Measurements from ENCODE around the gene GCK.
"Not testable (repeated sequence)": the region's sequence is repeated elsewhere in the genome, so short reads cannot be mapped to it uniquely, and the experiment has no call there.

Gene GCK

GRCh38 chr7:44128721-44129582 is 60.3 kb downstream of the GCK start:
- peaks cover 7% of the 10 kb centered on the region for H3F3A ChIP-seq (ENCODE audit: insufficient read depth)
- no peaks in the 10 kb centered on the region for H3K9me3 ChIP-seq (ENCODE audit: insufficient read depth, low read length)
- H3K27me3 ChIP-seq (ENCODE audit: low read length): no peaks in the 10 kb centered on the region
- no peak overlapping the region for H3K9ac ChIP-seq (ENCODE audit: low read length)
- H3K9me2 ChIP-seq (replicated peaks; ENCODE audit: insufficient read depth, low read length): no peaks in the 10 kb centered on the region
- no peak for TF ChIP-seq CTCF (IDR thresholded peaks at IDR 0.05; ENCODE audit: insufficient read depth, low read length, poor library complexity, severe bottlenecking)
- TF ChIP-seq EZH2phosphoT487 (conservative IDR thresholded peaks at IDR 0.05; ENCODE audit: low read length): no peak
- no peak overlapping the region for H3K4me2 ChIP-seq (ENCODE audit: low read depth, low read length, poor library complexity, severe bottlenecking)
- no peaks in the 10 kb centered on the region for H4K20me1 ChIP-seq (ENCODE audit: low read depth, low read length)
- no peaks in the 10 kb centered on the region for H3K36me3 ChIP-seq (ENCODE audit: low read length)
- H3K27ac ChIP-seq (ENCODE audit: low read depth, low read length): no peak overlapping the region
- no peaks in the 10 kb centered on the region for H3K79me2 ChIP-seq (ENCODE audit: insufficient read depth, low read length)
- H3K4me3 ChIP-seq (ENCODE audit: insufficient read depth, low read length, poor library complexity, severe bottlenecking): no peak overlapping the region
- no peak overlapping the region for H2AFZ ChIP-seq (ENCODE audit: low read depth, low read length, severe bottlenecking)

GRCh38 chr7:44127161-44127560 is 62.1 kb downstream of the GCK start:
- Histone ChIP-seq H3K4me3 (ENCODE audit: insufficient read depth, low read length, poor library complexity, severe bottlenecking) (no peak overlapping the region), H2AFZ (ENCODE audit: low read depth, low read length, severe bottlenecking) (no peak overlapping the region), H4K20me1 (ENCODE audit: low read depth, low read length) (no peaks in the 10 kb centered on the region), H3K4me2 (ENCODE audit: low read depth, low read length, poor library complexity, severe bottlenecking) (no peak overlapping the region), H3K79me2 (ENCODE audit: insufficient read depth, low read length) (peaks cover 10% of the 10 kb centered on the region), H3K9me2 (replicated peaks; ENCODE audit: insufficient read depth, low read length) (no peaks in the 10 kb centered on the region), H3K36me3 (ENCODE audit: low read length) (no peaks in the 10 kb centered on the region), H3K27ac (ENCODE audit: low read depth, low read length) (no peak overlapping the region), H3F3A (ENCODE audit: insufficient read depth) (peaks cover 7% of the 10 kb centered on the region), H3K27me3 (ENCODE audit: low read length) (no peaks in the 10 kb centered on the region), H3K9ac (ENCODE audit: low read length) (no peak overlapping the region), H3K9me3 (ENCODE audit: insufficient read depth, low read length) (no peaks in the 10 kb centered on the region)
- TF ChIP-seq CTCF (IDR thresholded peaks at IDR 0.05; ENCODE audit: insufficient read depth, low read length, poor library complexity, severe bottlenecking): no peak
- no peak for TF ChIP-seq EZH2phosphoT487 (conservative IDR thresholded peaks at IDR 0.05; ENCODE audit: low read length)

- H3K27me3 ChIP-seq (ENCODE audit: low read length); H2AFZ ChIP-seq (ENCODE audit: low read depth, low read length, severe bottlenecking); H4K20me1 ChIP-seq (ENCODE audit: low read depth, low read length); H3K4me2 ChIP-seq (ENCODE audit: low read depth, low read length, poor library complexity, severe bottlenecking); H3K9me3 ChIP-seq (ENCODE audit: insufficient read depth, low read length); H3F3A ChIP-seq (ENCODE audit: insufficient read depth); H3K36me3 ChIP-seq (ENCODE audit: low read length); H3K4me3 ChIP-seq (ENCODE audit: insufficient read depth, low read length, poor library complexity, severe bottlenecking); H3K27ac ChIP-seq (ENCODE audit: low read depth, low read length); H3K9me2 ChIP-seq (replicated peaks; ENCODE audit: insufficient read depth, low read length); H3K9ac ChIP-seq (ENCODE audit: low read length): not testable (repeated sequence)
- peaks cover 16% of the 10 kb centered on the region for H3K79me2 ChIP-seq (ENCODE audit: insufficient read depth, low read length)
Measured at GRCh38 chr7:44126574-44126973, 62.7 kb downstream of the GCK start.

- no peak overlapping the region for H3K4me2 ChIP-seq (ENCODE audit: low read depth, low read length, poor library complexity, severe bottlenecking)
- no peaks in the 10 kb centered on the region for H3K27me3 ChIP-seq (ENCODE audit: low read length)
- peaks cover 7% of the 10 kb centered on the region for H3F3A ChIP-seq (ENCODE audit: insufficient read depth)
- H3K27ac ChIP-seq (ENCODE audit: low read depth, low read length): no peak overlapping the region
- H4K20me1 ChIP-seq (ENCODE audit: low read depth, low read length): no peaks in the 10 kb centered on the region
- H2AFZ ChIP-seq (ENCODE audit: low read depth, low read length, severe bottlenecking): no peak overlapping the region
- H3K9me3 ChIP-seq (ENCODE audit: insufficient read depth, low read length): no peaks in the 10 kb centered on the region
- TF ChIP-seq CTCF (IDR thresholded peaks at IDR 0.05; ENCODE audit: insufficient read depth, low read length, poor library complexity, severe bottlenecking): no peak
- no peak for TF ChIP-seq EZH2phosphoT487 (conservative IDR thresholded peaks at IDR 0.05; ENCODE audit: low read length)
- H3K79me2 ChIP-seq (ENCODE audit: insufficient read depth, low read length): peaks cover 25% of the 10 kb centered on the region
- no peak overlapping the region for H3K9ac ChIP-seq (ENCODE audit: low read length)
- H3K4me3 ChIP-seq (ENCODE audit: insufficient read depth, low read length, poor library complexity, severe bottlenecking): no peak overlapping the region
- peaks cover 5% of the 10 kb centered on the region; the same call in 1 of the 2 replicates for H3K36me3 ChIP-seq (ENCODE audit: low read length)
- H3K9me2 ChIP-seq (replicated peaks; ENCODE audit: insufficient read depth, low read length): no peaks in the 10 kb centered on the region
Measured at GRCh38 chr7:44124822-44125202, 64.4 kb downstream of the GCK start.
